WTC11 (cell line): Measurements from ENCODE around the gene AGO3. TPM values are rescaled to one million over a fixed set of nuclear protein-coding genes. Genes with fewer than 3 reads are reported as not detected.

Source experiments
- ATAC-seq: fragments of 200-7000 bp; cut with Tn5 transposase; 2 replicates; pipeline ENCODE4 v1.10.0; 2021; ENCODE audit warnings: mild to moderate bottlenecking, moderate library complexity
- CTCF ChIA-PET: fragments of 300-600 bp; sonication (Branson Sonifier 250); formaldehyde crosslinking; loops from one replicate; lab custom pipeline; 2021; ENCODE audit warnings: antibody characterized with exemption; lab: Charles Lee
- POLR2A ChIA-PET: fragments of 350-600 bp; sonication (Branson Sonifier 250); formaldehyde crosslinking; loops from one replicate; lab custom pipeline; 2021; ENCODE audit warnings: antibody characterized with exemption; lab: Charles Lee
- DNase-seq: peaks from one replicate; pipeline ENCODE4 v3.0.0; 2021; ENCODE audit warnings: low spot score
- H3K27ac Mint-ChIP-seq: 2 replicates; pipeline ENCODE4 v1.8.0; 2021; ENCODE audit warnings: mixed read lengths
- H3K27me3 Mint-ChIP-seq: 2 replicates; pipeline ENCODE4 v1.8.0; 2021; ENCODE audit warnings: low read depth, mild to moderate bottlenecking, moderate library complexity, mixed read lengths
- H3K36me3 Mint-ChIP-seq: 2 replicates; pipeline ENCODE4 v1.8.0; 2021; ENCODE audit warnings: mixed read lengths
- H3K4me1 Mint-ChIP-seq: 2 replicates; pipeline ENCODE4 v1.8.0; 2022; ENCODE audit warnings: mixed read lengths
- H3K4me3 Mint-ChIP-seq: 2 replicates; pipeline ENCODE4 v1.8.0; 2021; ENCODE audit warnings: mild to moderate bottlenecking, moderate library complexity, mixed read lengths
- H3K9me3 Mint-ChIP-seq: 2 replicates; pipeline ENCODE4 v1.8.0; 2021; ENCODE audit warnings: mixed read lengths
- CREM ChIP-seq: sonication (generic); formaldehyde crosslinking; IDR thresholded peaks from 2 replicates; pipeline ENCODE4 v1.8.1; 2022; ENCODE audit warnings: mild to moderate bottlenecking, missing genetic modification reagents, moderate library complexity
- ESRRA ChIP-seq: sonication (generic); formaldehyde crosslinking; IDR thresholded peaks from 2 replicates; pipeline ENCODE4 v1.8.1; 2022; ENCODE audit warnings: mild to moderate bottlenecking, missing genetic modification reagents, borderline replicate concordance
- FOXJ3 ChIP-seq: sonication (generic); formaldehyde crosslinking; IDR thresholded peaks from 2 replicates; pipeline ENCODE4 v1.9.0; 2021; ENCODE audit warnings: missing genetic modification reagents, mild to moderate bottlenecking, borderline replicate concordance
- GTF2I ChIP-seq: fragments of 250-450 bp; sonication (Bioruptor Pico); conservative IDR thresholded peaks from 2 replicates; pipeline ENCODE4 v1.4.0; 2021; ENCODE audit warnings: mild to moderate bottlenecking
- IRF1 ChIP-seq: sonication (generic); formaldehyde crosslinking; IDR thresholded peaks from 2 replicates; pipeline ENCODE4 v1.8.0; 2023; ENCODE audit warnings: missing genetic modification reagents
- NFYB ChIP-seq: sonication (generic); formaldehyde crosslinking; conservative IDR thresholded peaks from 2 replicates; pipeline ENCODE4 v1.8.0; 2022; ENCODE audit warnings: low read depth, missing genetic modification reagents
- PRDM15 ChIP-seq: sonication (generic); formaldehyde crosslinking; IDR thresholded peaks from 2 replicates; pipeline ENCODE4 v1.8.0; 2022; ENCODE audit warnings: missing genetic modification reagents
- PREB ChIP-seq: sonication (generic); formaldehyde crosslinking; IDR thresholded peaks from 2 replicates; pipeline ENCODE4 v1.8.1; 2022; ENCODE audit warnings: mild to moderate bottlenecking, missing genetic modification reagents, moderate library complexity, borderline replicate concordance
- PRRX2 ChIP-seq: fragments of 250-450 bp; sonication (Bioruptor Pico); IDR thresholded peaks from 2 replicates; pipeline ENCODE4 v1.8.0; 2021; ENCODE audit warnings: mild to moderate bottlenecking
- SMAD3 ChIP-seq: sonication (generic); formaldehyde crosslinking; IDR thresholded peaks from 2 replicates; pipeline ENCODE4 v1.8.0; 2022; ENCODE audit warnings: missing genetic modification reagents, mild to moderate bottlenecking, borderline replicate concordance
- TEAD1 ChIP-seq: sonication (generic); formaldehyde crosslinking; IDR thresholded peaks from 2 replicates; pipeline ENCODE4 v1.8.0; 2022; ENCODE audit warnings: mild to moderate bottlenecking, missing genetic modification reagents
- TEAD4 ChIP-seq: sonication (generic); formaldehyde crosslinking; IDR thresholded peaks from 2 replicates; pipeline ENCODE4 v1.8.0; 2022; ENCODE audit warnings: mild to moderate bottlenecking, missing genetic modification reagents
- ZNF263 ChIP-seq: sonication (generic); formaldehyde crosslinking; IDR thresholded peaks from 2 replicates; pipeline ENCODE4 v1.8.1; 2022; ENCODE audit warnings: low read depth, mild to moderate bottlenecking, moderate library complexity, missing genetic modification reagents
- ZNF396 ChIP-seq: fragments of 250-450 bp; sonication (Bioruptor Pico); IDR thresholded peaks from 2 replicates; pipeline ENCODE4 v1.8.0; 2021; ENCODE audit warnings: mild to moderate bottlenecking, moderate library complexity, borderline replicate concordance
- ZNF416 ChIP-seq: fragments of 250-450 bp; sonication (Bioruptor Pico); IDR thresholded peaks from 2 replicates; pipeline ENCODE4 v1.9.0; 2021; ENCODE audit warnings: mild to moderate bottlenecking, inconsistent platforms
- total RNA-seq: library from RNA; stranded (reverse); gene quantifications from 3 replicates; pipeline ENCODE4 v1.2.3, GENCODE V29; 2021
- TF ChIP-seq, protein P1 (sequence below): sonication (generic); formaldehyde crosslinking; IDR thresholded peaks from 2 replicates; pipeline ENCODE4 v1.8.1; 2023; ENCODE audit warnings: mild to moderate bottlenecking, missing genetic modification reagents
- TF ChIP-seq, protein P2 (sequence below): fragments of 250-450 bp; sonication (Bioruptor Pico); IDR thresholded peaks from 2 replicates; pipeline ENCODE4 v1.9.0; 2021; ENCODE audit warnings: moderate library complexity, mild to moderate bottlenecking, inconsistent platforms, borderline replicate concordance
- TF ChIP-seq, protein P3 (sequence below): sonication (generic); formaldehyde crosslinking; IDR thresholded peaks from 2 replicates; pipeline ENCODE4 v1.8.1; 2022; ENCODE audit warnings: low read depth, mild to moderate bottlenecking, moderate library complexity, missing genetic modification reagents, borderline replicate concordance

Gene AGO3
- total RNA-seq, 1 experiment from 2014 or later = 26.8 TPM

DNA sequence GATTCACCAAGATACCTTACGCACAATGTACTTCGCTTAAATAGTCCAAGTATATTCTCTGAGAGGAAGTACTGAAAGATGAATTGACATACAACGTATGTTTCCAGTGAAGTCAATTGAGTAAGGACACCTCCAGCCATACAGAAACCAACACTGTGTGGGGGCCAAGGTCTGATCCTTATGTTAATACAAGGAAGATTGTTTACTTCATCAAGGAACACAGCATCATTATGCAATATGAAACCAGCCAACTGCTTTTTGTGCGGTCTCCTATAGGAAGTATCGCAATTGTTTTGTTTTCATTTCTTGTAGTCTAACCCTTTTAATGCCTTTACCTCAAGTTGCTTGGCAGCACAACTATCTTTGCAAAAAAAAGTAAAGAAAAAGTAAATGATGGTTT lies 124.8 kb downstream of the AGO3 start:
- Mint-ChIP-seq H3K4me1 (no peaks in the 10 kb centered on the region), H3K9me3 (no peaks in the 10 kb centered on the region), H3K27ac (no peak overlapping the region), H3K36me3 (no peaks in the 10 kb centered on the region; the same call in 1 of the 2 replicates), H3K4me3 (no peak overlapping the region), H3K27me3 (no peaks in the 10 kb centered on the region)
- ATAC-seq = no peak
- ChIA-PET POLR2A (no interaction called here), CTCF (interaction anchor here (1.3 kb wide), 1 partner anchor 78 kb away, joined by 3 read pairs; no protein-coding TSS in a partner anchor)
- TF ChIP-seq TEAD1 (CRISPR knock-in tag) (no peak), TEAD4 (CRISPR knock-in tag) (no peak), CREM (CRISPR knock-in tag) (no peak), PREB (CRISPR knock-in tag) (no peak), FOXJ3 (CRISPR knock-in tag) (no peak)
- TF ChIP-seq, protein P1, sequence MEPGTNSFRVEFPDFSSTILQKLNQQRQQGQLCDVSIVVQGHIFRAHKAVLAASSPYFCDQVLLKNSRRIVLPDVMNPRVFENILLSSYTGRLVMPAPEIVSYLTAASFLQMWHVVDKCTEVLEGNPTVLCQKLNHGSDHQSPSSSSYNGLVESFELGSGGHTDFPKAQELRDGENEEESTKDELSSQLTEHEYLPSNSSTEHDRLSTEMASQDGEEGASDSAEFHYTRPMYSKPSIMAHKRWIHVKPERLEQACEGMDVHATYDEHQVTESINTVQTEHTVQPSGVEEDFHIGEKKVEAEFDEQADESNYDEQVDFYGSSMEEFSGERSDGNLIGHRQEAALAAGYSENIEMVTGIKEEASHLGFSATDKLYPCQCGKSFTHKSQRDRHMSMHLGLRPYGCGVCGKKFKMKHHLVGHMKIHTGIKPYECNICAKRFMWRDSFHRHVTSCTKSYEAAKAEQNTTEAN (CRISPR knock-in tag) = no peak
- DNase-seq = no peak

DNA sequence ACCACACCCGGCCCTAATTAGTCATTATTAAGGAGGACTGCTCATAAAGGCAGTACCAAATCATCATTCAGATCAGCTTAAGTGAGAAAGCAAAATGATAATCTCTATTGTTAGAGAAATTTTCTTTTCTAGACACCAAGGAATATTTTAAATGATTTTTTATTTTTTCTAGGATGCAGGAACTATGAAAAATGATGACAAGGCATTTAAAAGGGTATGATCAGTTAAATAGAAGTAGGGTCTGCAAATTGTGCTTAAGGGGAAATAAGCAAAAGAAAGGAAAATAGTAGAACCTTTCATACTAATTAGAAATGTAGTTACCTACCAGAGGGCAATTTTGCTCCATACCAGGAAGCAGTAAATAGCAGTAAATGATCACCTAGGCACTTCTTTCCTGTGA lies 131.4 kb downstream of the AGO3 start:
- H3K4me1 Mint-ChIP-seq = no peaks in the 10 kb centered on the region
- CTCF ChIA-PET = interaction anchor here (0.7 kb wide), 1 partner anchor 179 kb away, joined by 3 read pairs; the partner anchor contains the start of gene AGO1
- no peaks in the 10 kb centered on the region for H3K27me3 Mint-ChIP-seq
- no peak overlapping the region for H3K4me3 Mint-ChIP-seq
- no peak for DNase-seq
- POLR2A ChIA-PET = no interaction called here
- no peak for TF ChIP-seq ZNF416
- no peak for TF ChIP-seq ESRRA (CRISPR knock-in tag)
- TF ChIP-seq, protein P2, sequence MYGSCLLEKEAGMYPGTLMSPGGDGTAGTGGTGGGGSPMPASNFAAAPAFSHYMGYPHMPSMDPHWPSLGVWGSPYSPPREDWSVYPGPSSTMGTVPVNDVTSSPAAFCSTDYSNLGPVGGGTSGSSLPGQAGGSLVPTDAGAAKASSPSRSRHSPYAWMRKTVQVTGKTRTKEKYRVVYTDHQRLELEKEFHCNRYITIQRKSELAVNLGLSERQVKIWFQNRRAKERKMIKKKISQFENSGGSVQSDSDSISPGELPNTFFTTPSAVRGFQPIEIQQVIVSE (CRISPR knock-in tag) = no peak
- TF ChIP-seq, protein P1 (CRISPR knock-in tag) = no peak
- TF ChIP-seq PRDM15 (CRISPR knock-in tag) = no peak
- TF ChIP-seq SMAD3 (CRISPR knock-in tag) = no peak
- no peak for TF ChIP-seq PRRX2
- TF ChIP-seq, protein P3, sequence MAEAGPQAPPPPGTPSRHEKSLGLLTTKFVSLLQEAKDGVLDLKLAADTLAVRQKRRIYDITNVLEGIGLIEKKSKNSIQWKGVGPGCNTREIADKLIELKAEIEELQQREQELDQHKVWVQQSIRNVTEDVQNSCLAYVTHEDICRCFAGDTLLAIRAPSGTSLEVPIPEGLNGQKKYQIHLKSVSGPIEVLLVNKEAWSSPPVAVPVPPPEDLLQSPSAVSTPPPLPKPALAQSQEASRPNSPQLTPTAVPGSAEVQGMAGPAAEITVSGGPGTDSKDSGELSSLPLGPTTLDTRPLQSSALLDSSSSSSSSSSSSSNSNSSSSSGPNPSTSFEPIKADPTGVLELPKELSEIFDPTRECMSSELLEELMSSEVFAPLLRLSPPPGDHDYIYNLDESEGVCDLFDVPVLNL (CRISPR knock-in tag) = no peak
- TF ChIP-seq IRF1 = no peak
- no peak for TF ChIP-seq TEAD4 (CRISPR knock-in tag)
- TF ChIP-seq NFYB (CRISPR knock-in tag) = no peak
- no peak for TF ChIP-seq ZNF396 (CRISPR knock-in tag)
- no peak for TF ChIP-seq GTF2I
- no peak for TF ChIP-seq ZNF263 (CRISPR knock-in tag)
- TF ChIP-seq, all 79 proteins: peak for 0
- no peaks in the 10 kb centered on the region for H3K9me3 Mint-ChIP-seq
- no peak for ATAC-seq
- H3K36me3 Mint-ChIP-seq = no peaks in the 10 kb centered on the region
- no peak overlapping the region for H3K27ac Mint-ChIP-seq
